Measurements from ENCODE around the gene TCF4. TPM values are rescaled to one million over a fixed set of nuclear protein-coding genes. Genes with fewer than 3 reads are reported as not detected.

TCF4 gene
- total RNA-seq, 1 experiment from 2014 or later, result 0.42 TPM

GRCh38 chr18:55500316-55501086 is 87.5 kb downstream of the TCF4 start:
- Histone ChIP-seq H3K9ac (ENCODE audit: low read length) (no peak overlapping the region), H4K20me1 (ENCODE audit: insufficient read depth) (no peaks in the 10 kb centered on the region), H3K79me2 (ENCODE audit: insufficient read depth, low read length) (no peaks in the 10 kb centered on the region), H3K27ac (ENCODE audit: low read depth, low read length) (no peak overlapping the region), H3K9me2 (ENCODE audit: insufficient read depth) (no peaks in the 10 kb centered on the region), H3K36me3 (ENCODE audit: control insufficient read depth in 1 of 2, insufficient read depth in 2 of 2, low read length in 2 of 2) (no peaks in the 10 kb centered on the region), H3K4me3 (replicated peaks in 1 of 2; ENCODE audit: low read depth in 1 of 2, low read length in 2 of 2) (no peak overlapping the region), H3K4me2 (ENCODE audit: low read length) (no peak overlapping the region), H3K4me1 (ENCODE audit: control insufficient read depth in 1 of 2, insufficient read depth in 2 of 2, low read length in 2 of 2) (no peaks in the 10 kb centered on the region), H2AFZ (ENCODE audit: low read depth, low read length, poor library complexity, severe bottlenecking) (no peak overlapping the region), H3K27me3 (ENCODE audit: insufficient read depth, low read length) (no peaks in the 10 kb centered on the region), H3K9me3 (ENCODE audit: control insufficient read depth in 1 of 2, insufficient read depth in 1 of 2, low read depth in 1 of 2, low read length in 2 of 2) (peaks cover 5 to 17% of the 10 kb centered on the region in 2 experiments; a peak in 2 of 4 replicates)
- ATAC-seq, result no peak
- no peak for TF ChIP-seq SP1 (IDR thresholded peaks at IDR 0.05; ENCODE audit: low read depth)
- no peak for DNase-seq (ENCODE audit: low read depth, low spot score)
- no TSS peak for BruUV-seq (replicated peaks)
- ChIA-PET RAD21 (ENCODE audit: low non-redundant PET in 1 of 2, low total read pairs in 2 of 2, uncharacterized antibody in 2 of 2, unreplicated experiment in 2 of 2) (no interaction called here), CTCF (no interaction called here), POLR2A (no interaction called here)
- intact Hi-C loops (cut with micrococcal nuclease), result no loop called here

GRCh38 chr18:55499526-55499925 is 88.5 kb downstream of the TCF4 start:
- no peak for DNase-seq (ENCODE audit: low read depth, low spot score)
- H3K36me3 ChIP-seq (ENCODE audit: control insufficient read depth in 1 of 2, insufficient read depth in 2 of 2, low read length in 2 of 2), result no peaks in the 10 kb centered on the region
- peaks cover 5 to 17% of the 10 kb centered on the region in 2 experiments; a peak in 2 of 4 replicates for H3K9me3 ChIP-seq (ENCODE audit: control insufficient read depth in 1 of 2, insufficient read depth in 1 of 2, low read depth in 1 of 2, low read length in 2 of 2)
- no peak overlapping the region for H3K4me2 ChIP-seq (ENCODE audit: low read length)
- H3K4me3 ChIP-seq (replicated peaks in 1 of 2; ENCODE audit: low read depth in 1 of 2, low read length in 2 of 2), result no peak overlapping the region
- no peak overlapping the region for H3K9ac ChIP-seq (ENCODE audit: low read length)
- intact Hi-C loops (cut with micrococcal nuclease), result no loop called here
- BruUV-seq (replicated peaks), result no TSS peak
- H2AFZ ChIP-seq (ENCODE audit: low read depth, low read length, poor library complexity, severe bottlenecking), result no peak overlapping the region
- no peaks in the 10 kb centered on the region for H3K9me2 ChIP-seq (ENCODE audit: insufficient read depth)
- H3K27me3 ChIP-seq (ENCODE audit: insufficient read depth, low read length), result no peaks in the 10 kb centered on the region
- no peaks in the 10 kb centered on the region for H3K4me1 ChIP-seq (ENCODE audit: control insufficient read depth in 1 of 2, insufficient read depth in 2 of 2, low read length in 2 of 2)
- CTCF ChIA-PET, result no interaction called here
- no peaks in the 10 kb centered on the region for H3K79me2 ChIP-seq (ENCODE audit: insufficient read depth, low read length)
- H3K27ac ChIP-seq (ENCODE audit: low read depth, low read length), result no peak overlapping the region
- no peaks in the 10 kb centered on the region for H4K20me1 ChIP-seq (ENCODE audit: insufficient read depth)
- TF ChIP-seq CTCF (IDR thresholded peaks at IDR 0.05 in 2 of 3, conservative IDR thresholded peaks at IDR 0.05 in 1 of 3; ENCODE audit: borderline replicate concordance in 1 of 3, insufficient read depth in 1 of 3, low read depth in 2 of 3, low read length in 2 of 3) (no peak), SIN3A (IDR thresholded peaks at IDR 0.05; ENCODE audit: low read depth) (no peak), RAD21 (IDR thresholded peaks at IDR 0.05; ENCODE audit: low read depth) (no peak), TCF7L2 (IDR thresholded peaks at IDR 0.05; ENCODE audit: borderline replicate concordance, extremely low read depth, insufficient read depth, insufficient read length) (no peak)
- no peak for ATAC-seq
- RAD21 ChIA-PET (ENCODE audit: low non-redundant PET in 1 of 2, low total read pairs in 2 of 2, uncharacterized antibody in 2 of 2, unreplicated experiment in 2 of 2), result no interaction called here
- POLR2A ChIA-PET, result no interaction called here
